Measurements from ENCODE around the gene SLC25A26.

Gene SLC25A26

DNA sequence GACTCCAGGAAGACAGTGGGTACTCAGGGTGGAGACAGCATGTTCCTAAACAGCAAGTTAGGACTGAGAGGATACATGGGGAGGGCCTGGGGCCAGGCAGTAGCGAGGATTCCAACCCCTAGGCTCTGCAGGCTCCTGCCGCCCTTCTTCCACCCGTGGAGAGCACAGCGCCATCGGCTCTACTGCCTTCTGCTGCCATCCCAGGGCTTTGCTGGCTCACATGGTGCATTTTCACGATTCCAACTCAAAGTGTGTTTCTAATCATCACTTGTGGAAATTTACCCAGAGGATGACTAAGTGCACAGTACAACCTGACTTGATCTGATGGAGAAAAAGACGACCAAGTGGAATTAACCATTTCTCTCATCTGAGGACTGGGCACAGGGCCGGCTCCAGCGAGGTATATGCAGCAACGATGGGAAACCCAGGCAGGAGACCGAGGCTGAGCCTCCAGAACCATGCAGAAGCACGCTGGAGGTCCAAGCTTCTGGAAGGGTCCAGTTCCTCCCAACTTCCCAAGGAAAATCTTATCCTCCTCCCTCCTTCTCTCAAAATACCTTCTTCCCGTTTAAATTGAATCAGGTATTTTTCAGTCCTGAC lies 175.5 kb downstream of the SLC25A26 start:
- DNase-seq (ENCODE audit: low spot score) = no peak

DNA sequence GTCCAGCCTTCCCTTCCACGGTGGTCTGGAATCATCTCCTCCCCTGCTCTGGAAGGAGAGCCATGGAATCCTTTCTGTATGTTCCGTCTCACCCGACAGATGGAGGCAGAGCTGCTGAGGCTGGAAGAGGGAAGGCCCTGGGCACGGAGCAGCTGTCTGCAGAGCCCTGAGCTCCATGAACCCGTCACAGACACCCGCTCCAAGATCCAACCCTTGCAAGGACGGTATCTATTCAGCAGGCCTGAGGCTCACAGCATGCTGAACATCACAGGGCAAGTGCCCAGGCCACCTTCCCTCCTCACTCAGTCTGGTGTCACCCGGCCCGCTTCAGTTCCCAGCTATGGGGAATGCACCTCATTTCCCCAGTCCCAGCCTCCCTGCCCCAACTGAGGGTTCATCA lies 176.1 kb downstream of the SLC25A26 start:
- no peak for DNase-seq (ENCODE audit: low spot score)

DNA sequence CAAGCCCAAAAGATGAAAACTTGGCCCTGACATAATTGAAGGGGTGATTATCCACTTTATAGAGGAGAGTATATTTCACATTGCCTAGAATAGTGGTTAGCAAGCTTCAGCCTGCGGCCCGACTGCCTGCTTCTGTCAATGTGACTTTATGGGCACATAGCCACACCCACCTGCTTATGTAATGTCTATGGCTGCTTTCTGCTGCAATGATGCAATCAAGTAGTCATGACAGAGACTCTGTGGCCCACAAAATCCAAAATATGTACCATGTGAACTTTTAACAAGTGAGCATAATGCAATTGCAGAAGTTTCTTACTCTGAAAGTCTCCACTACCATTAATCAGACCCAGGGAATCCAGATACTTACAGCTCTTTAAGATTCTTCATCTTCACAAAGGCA lies 176.9 kb downstream of the SLC25A26 start:
- no peak for DNase-seq (ENCODE audit: low spot score)

DNA sequence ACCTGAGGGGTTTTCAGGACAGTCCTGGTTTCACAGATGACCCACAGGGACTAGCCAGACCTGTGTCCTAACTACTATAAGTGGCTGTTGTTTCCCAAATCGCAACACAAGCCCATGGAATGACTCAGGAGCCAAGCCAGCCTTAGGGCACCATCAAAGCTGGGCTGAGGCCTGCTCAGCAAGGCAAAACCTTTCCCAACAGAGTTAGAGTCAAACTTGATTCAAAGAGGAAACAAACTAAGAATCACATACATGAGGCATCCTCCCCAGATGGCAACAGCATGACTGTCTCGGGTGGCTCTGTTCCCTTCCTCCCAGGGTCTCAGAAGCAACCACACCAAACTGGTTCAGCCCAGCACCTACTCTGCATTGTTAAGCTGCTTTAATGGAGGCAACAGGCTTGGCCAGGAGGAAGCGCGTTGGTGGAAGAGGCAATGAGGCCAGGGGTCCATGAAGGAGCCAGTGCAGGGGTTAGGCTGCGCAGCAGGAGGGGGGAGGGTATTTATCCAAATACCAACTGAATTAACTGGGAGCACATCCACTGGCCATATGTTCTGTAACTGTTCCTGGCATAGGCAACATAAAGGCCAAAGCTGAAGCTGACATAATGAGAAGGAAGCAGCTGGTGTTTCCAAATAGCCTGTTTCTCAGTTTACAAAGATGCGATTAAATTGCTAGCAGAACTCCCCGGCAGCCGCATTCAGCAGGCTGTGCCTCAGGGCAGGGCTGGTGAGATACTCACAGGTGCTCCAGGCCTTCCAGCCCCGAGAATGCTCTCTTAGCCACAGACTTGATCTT lies 177.6 kb downstream of the SLC25A26 start:
- no peak for DNase-seq (ENCODE audit: low spot score)

DNA sequence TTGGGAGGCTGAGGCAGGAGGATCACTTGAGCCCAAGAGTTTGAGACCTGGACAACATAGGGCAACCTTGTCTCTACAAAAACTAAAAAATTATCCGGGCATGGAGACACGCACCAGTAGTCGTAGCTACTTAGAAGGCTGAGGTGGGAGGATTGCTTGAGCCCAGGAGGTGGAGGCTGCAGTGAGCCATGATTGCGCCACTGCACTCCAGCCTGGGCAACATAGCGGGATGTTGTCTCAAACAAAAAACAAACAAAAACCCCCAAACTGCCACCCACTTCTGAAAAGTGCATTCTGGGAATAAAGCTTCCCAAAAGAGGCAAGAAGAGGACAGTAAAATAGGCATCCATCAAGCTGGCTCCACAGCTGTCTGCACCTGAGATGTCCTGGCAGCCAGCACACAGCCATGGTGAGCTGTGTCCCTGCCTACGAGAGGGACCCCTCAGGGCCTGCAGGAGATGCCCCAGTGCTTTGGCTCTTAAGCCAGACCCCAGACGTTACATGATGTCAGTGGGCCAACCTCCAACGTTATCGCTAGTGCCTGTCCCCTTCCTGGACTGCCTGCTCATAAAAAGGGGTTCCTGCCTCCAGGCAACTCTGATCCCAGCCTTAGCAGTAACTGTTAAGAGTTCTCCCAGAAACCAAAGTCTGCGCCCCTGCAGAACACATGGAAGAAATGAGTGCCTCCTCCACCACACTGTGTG lies 178.9 kb downstream of the SLC25A26 start:
- no peak for DNase-seq (ENCODE audit: low spot score)

DNA sequence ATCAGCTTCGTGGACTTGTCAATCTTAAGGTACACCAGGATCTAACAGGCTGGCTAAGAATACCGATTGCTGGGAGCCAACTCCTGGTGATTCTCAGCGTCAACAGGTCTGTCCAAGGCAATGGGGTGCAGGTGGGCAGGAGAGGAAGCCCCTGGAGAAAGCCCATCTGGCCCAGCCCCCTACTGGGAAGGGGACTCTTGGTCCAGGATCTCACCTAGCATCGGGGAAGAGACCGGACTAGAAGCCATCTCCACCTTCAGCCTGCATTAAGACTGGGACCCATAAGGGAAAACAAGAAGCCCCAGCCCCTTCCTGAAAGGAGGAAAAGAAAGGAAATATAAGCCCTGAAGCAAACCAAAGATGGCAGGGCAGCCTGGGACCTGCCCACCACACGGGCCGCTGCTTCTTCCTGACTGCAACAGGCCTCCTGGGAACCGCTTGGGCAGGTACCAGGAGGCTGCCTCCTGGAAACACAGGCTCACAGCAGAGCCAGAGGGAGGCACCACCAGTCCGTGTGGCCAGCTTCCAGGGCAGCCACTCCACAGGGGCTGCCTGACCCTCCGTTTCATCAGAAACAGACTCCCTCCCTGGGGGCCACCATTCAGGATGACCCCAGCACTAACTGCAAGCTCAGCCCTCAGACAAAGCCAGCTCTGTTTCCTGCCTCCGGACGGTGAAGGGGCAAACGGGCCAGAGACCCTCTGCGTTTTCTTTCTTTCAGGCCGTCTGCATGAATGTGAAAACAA lies 179.8 kb downstream of the SLC25A26 start:
- no peak for DNase-seq (ENCODE audit: low spot score)

DNA sequence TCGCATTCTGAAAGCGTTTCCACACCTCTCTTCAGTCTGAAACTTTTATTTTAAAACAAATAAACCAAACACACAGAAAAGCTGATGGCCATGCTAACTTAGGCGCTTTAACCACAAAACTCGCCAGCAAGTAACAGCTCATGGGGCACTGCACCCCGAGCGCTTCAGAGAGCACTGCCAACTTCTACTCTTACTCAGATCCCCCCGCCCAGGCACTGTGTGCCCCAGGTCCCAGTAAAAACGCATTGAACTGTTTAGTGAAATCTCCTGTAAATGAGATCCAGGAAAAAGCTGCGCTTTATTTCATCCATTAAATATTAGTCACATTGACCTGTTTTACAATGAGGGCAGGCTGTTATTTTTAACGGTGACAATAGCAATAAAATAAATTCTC lies 180.4 kb downstream of the SLC25A26 start:
- DNase-seq (ENCODE audit: low spot score) = no peak

DNA sequence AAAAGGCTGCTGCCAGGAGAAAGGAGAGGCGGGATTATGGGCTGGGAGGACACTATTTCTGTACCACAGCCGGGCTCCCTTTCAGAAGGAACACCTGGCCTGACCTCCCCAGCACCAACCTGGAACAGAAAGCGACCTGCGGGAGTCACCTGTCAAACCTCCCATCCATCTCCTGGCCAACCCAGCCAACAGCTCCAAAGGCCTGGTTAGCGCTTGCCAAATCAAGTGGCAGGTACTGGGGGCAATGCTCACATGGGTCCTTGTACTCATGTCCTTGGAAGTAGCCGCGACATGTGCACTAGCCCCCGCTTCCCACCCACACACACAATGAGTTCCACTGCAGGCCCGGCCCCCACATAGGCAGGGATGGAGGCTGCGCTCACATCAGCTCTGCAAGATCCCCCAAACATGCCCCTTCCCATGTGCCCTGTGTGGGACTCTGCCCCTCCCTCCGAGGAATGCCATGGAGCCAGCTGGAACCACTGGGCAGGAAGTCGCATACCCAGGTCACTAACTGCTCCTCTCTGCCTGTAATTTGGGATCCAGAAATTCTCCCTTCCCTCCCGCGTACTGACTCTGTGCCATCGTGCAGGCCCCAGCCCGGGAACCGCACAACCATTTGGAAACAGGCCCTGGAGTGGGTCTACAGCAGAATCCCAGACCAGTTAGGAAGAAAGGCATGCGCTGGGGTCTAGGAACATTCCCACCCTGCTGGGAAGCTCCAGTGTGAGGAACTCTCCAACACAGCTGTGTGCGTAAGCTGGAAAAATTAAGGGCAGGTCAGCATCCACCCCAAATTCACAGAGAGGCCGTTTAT lies 181.1 kb downstream of the SLC25A26 start:
- no peak for DNase-seq (ENCODE audit: low spot score)

DNA sequence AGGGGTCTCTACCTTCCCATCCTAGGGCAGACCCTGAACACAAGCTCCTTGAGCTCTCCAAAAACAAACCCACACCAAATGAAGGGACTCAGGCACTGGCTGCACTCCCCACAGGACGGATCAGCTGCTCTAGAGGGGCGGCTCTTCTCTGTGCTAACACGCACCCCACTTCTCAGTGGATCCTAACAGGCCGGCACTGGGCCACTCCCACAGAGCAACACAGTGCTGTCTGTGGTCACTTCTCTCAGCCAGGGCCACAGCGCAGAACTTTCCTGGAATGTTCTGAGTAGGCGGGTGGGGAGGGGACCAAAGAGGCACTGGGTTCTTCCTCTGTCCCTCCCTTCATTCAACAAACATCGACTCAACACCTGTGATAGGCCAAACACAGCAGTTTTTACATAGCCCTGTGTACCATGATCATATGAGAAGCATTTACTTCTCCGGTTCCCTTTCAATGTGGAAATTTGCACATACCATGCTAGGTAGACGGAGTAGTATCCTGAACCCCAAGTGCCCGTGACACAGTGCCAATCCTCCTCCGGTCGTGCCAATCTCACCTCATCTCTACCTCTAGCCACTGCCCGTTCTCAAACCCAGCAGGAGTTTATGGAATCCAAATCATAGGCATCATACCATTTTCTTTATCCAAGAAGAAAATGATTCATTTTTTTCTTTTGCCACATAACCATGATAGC lies 181.9 kb downstream of the SLC25A26 start:
- DNase-seq (ENCODE audit: low spot score) = no peak

DNA sequence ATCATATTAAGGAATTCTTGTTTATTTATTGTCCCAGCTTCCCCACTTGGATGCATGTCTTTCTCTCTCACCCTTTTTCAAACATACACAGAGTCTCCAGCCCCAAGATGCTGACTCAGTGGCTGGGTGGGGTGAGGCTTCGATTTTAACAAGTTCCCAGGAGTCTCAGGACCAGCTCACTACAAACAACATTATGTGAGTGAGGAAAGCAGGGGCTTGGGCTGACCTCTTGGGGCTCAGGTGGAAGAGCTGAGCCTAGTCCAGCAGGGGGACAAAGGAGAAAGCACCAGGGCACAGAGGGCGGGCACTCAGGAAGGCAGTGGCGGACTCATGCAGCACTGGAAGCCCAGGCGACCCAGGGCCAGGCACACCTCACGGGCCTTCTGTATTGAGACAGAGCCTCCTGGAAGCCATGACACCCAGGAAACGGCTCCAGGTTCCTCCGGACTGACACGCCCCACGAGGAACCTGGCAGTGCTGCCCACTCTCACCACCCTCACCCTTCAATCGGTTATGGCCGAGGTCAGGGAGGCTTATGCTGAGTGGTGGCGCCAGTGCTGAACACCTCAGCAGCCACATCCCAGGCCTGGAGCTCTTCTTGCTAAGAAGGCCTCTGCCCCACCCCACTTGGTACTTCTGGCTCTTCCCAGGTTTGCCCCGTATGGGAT lies 182.7 kb downstream of the SLC25A26 start:
- DNase-seq (ENCODE audit: low spot score) = no peak

DNA sequence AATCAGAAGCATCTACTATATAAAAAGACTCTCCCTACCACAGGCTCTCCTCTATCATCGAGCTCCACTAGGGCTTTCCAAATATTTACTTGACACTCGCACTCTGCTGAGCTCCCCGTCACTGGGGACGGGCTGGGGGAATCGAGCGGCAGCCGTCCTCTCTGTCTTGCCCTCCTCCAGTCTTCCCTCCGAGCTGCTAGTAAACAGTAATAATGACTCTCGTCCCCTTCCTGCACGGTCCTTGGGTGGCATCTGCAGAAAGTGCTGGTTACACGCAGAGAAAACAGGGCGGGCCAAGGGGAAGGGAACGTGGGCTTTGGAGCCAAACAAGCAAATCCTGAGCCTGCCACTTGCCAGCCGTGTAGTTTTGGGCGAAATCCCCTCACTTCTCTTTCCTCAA lies 183.4 kb downstream of the SLC25A26 start:
- no peak for DNase-seq (ENCODE audit: low spot score)

DNA sequence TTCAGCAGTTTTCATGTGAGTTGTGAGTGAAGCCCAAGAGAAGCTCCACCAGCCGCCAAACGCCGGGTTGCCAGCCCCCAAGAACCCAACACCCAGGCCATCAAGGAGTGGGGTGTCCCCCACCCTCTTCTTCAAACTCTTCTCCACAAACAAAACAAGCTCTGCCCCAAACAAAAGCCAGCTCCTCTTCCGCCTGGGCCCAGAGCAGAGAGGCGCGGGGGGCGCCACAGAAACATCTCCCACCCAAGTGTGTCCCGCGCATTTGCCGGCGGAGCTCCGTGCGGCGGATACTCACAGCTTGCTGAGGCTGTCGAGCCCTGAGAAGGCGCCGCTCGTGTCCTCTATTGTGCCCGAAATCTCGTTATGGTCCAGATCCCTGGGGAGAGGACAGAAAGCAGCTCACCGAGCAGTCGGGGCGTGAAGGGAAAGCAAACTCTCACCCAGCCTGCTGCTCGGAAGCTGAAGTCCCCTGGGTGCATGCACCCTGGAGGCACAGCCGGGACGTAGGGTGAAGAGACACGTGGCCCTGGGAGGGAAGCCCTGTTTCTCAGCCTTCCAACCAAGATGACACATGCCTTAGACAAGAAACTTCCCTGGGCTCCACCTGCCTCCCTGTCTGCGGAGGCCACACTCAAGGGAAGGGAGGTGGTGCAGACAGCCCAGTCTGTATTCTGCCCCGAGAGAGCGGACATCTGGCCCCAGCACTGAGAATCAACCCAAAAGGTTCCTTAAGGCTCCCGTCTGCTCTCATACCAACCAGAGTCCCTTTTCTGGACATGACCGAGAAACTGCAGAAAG lies 184.3 kb downstream of the SLC25A26 start:
- DNase-seq (ENCODE audit: low spot score) = no peak

DNA sequence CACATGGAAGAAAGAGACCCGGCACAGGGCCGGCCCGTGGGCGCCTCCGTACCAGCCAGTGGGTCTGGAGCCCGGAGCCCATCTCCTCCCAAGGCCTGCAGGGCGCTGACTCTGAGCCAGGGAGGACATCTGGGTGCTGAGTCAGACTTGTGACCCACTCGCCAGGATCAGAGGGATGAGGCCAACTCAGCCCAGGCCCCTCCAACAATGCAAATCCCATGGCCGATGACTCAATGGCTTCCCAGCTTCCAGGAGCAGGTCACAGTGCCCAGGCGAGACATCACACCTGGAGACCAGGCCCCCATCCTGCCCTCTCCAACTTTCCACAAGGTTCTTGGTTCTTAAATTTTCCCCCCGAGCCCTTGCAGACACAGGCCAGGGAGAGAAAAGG lies 184.9 kb downstream of the SLC25A26 start:
- DNase-seq (ENCODE audit: low spot score) = no peak

DNA sequence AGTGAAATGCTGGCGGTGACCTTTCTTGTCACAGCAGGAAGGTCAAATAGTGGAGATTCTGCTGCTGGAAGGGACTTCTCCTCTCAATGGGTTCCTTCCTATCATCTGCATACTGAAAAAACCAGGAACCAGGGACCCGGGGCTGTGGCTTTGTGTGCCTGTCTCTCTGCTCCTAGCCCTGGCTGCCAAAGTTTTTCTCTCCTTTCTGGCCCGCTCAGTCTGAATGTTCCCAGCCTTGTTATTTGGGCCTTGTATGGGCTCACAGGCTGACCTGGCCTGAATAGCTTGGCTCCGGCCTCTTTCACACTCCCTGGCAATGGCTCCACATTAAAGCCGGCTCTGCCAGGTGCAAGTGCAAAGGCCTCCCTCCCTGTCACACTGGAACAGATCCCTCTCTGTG lies 185.4 kb downstream of the SLC25A26 start:
- DNase-seq (ENCODE audit: low spot score) = no peak

DNA sequence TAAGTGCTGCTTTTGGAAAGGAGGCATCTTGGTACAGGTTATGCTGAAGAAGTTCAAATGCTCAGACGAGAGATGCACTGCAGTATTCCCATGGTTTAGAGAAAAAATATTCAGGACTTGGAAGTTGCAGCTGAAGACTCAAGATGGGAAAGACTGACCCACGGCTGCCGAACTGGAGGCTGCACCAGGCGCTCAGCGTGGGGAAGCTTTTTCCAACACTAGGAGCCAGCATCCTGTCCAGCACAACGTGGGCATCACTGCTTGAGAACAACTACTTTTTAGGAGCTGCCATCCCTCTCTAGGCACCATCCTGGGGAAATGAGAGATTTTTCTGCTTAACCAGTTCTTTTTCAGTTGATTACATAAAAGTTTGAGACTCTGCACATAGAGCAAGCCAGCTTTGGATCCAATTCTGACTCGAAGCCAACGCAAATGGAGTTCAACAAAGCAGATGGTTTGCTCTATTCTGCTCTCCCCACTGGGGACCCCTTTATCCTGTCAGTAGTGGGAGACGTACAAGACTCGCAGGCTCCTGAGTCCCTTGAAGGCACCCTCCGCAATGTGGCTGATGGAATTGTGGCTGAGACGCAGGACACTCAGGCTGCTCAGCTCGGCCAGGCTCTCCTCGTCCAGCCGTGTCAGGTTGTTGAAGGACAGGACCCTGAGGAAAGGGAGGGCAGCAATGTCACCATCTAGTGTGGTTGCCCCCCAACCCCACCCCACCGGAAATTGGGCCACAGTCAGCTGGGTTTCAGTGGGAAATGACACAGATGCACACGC lies 186.2 kb downstream of the SLC25A26 start:
- no peak for DNase-seq (ENCODE audit: low spot score)

DNA sequence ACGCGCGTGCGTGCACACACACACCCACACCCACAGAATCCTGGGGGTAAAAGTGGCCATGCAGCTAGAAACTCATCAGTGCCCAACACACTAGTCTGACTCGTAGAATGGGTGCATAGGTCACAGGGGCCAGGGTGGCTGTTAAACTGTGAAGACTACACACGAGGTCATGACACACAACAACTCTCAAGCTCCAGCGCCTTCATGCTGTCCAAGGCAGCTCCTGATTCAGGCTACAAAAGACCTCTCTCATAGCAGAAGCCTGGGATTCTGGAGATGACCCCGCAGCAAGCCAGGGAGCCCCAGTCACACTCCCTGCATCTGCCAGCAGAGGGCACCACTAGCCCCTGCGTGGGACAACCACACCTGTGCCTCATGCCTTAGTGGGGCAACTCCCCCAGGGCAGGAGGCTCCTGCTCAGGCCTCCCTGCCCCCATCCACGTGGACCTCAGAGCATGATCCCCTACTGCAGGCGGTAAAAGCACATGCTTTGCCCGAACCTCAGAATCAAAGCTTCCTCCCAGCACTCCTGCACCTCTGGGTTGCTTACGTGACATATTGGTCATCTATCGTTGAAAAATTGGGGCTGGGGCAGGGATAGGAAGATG lies 186.9 kb downstream of the SLC25A26 start:
- peak; percentile 22 for DNase-seq (ENCODE audit: low spot score)

DNA sequence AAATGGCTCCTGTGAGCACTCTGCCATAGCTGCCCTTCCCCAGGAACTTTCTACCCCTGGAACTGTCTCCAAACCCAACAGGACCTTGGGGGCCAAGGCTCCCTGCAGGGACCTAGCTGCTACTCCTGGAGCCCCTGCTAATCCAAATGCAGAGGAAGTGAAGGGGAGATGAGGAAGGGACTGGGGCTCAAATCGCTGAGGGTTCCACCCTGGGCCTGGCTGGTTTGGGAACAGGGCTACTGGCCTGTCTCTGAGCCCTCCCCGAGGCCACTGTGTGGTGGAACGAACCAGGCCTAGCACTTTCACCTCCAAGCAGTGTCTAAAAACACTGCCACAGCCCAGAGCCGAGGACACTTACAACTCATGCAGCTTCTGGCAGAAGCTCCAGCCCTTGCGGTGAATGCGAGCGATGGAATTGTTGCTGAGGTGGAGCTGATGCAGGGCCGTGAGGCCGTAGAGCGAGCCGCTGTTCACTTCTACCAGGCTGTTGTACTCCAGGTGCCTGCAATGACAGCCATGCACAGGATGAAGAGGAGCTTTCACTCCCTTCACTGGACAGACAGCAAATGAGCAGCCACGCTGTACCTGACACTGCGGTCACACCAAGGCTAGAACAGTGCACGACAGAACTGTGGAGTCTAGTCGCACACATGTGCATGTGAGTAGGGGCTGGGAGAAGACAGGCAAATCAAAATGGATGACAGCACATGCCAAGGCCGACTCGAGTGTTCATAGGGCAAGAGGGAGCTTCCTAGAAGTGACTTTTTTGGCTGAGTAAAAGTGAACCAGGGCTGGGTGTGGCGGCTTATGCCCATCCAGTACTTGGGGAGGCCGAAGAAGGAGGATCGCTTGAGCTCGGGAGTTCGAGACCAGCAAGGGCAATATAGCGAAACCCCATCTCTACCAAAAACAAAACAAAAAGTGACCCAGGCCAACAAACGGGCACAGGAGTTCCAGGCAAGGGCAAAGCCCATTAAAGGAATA lies 189.3 kb downstream of the SLC25A26 start:
- no peak for DNase-seq (ENCODE audit: low spot score)
